IMR-90 (cell line): ENCODE measurements around the gene ATG7. TPM values are rescaled to one million over a fixed set of nuclear protein-coding genes. Genes with fewer than 3 reads are reported as not detected.

Source experiments
- ATAC-seq: fragments of 200-7000 bp; cut with Tn5 transposase; 2 replicates; pipeline ENCODE4 v1.9.1; 2020; ENCODE audit warnings: low read depth, mild to moderate bottlenecking, moderate library complexity
- BruUV-seq: library from RNA; stranded (reverse); fragments of 400-500 nt; replicated peaks from 2 replicates; lab custom pipeline; 2021; lab: Mats Ljungman, UMichigan
- CTCF ChIA-PET: fragments of 300-600 bp; formaldehyde crosslinking; extraction: SDS; loops from one replicate; lab custom pipeline; 2021; ENCODE audit warnings: antibody characterized with exemption; lab: Yijun Ruan, JAX
- POLR2A ChIA-PET: fragments of 300-600 bp; sonication (Branson Sonifier 250); formaldehyde crosslinking; loops from one replicate; lab custom pipeline; 2022; ENCODE audit warnings: antibody characterized with exemption; ENCODE audit not compliant: unreplicated experiment; lab: Charles Lee
- DNase-seq: peaks from one replicate; pipeline ENCODE4 v3.0.0; 2013
- H2AFZ ChIP-seq: replicated peaks from 2 replicates; pipeline ENCODE3; 2013; ENCODE audit warnings: low read length, mild to moderate bottlenecking; ENCODE audit not compliant: poor library complexity
- H2AK5ac ChIP-seq: 2 replicates; pipeline ENCODE4 v1.6.1; 2013; ENCODE audit warnings: low read depth, low read length, inconsistent platforms
- H2AK9ac ChIP-seq: replicated peaks from 2 replicates; pipeline ENCODE3; 2013; ENCODE audit warnings: mild to moderate bottlenecking, low read depth, low read length, moderate library complexity; ENCODE audit not compliant: poor library complexity
- H2BK120ac ChIP-seq: 2 replicates; pipeline ENCODE4 v1.6.1; 2013; ENCODE audit warnings: low read depth, low read length, inconsistent platforms
- H2BK15ac ChIP-seq: 3 replicates; pipeline ENCODE4 v1.6.1; 2013; ENCODE audit warnings: low read depth, low read length, inconsistent platforms
- H2BK20ac ChIP-seq: 2 replicates; pipeline ENCODE4 v1.6.1; 2013; ENCODE audit warnings: low read depth, mild to moderate bottlenecking, inconsistent platforms, low read length, moderate library complexity
- H2BK5ac ChIP-seq: 2 replicates; pipeline ENCODE4 v1.6.1; 2013; ENCODE audit warnings: mild to moderate bottlenecking, low read depth, low read length, inconsistent platforms; ENCODE audit not compliant: poor library complexity, severe bottlenecking
- H3K14ac ChIP-seq: replicated peaks from 2 replicates; pipeline ENCODE4 v1.6.1; 2013; ENCODE audit warnings: low read depth, low read length, inconsistent platforms
- H3K18ac ChIP-seq: 2 replicates; pipeline ENCODE4 v1.6.1; 2013; ENCODE audit warnings: low read depth, low read length, control low read depth
- H3K23ac ChIP-seq: 2 replicates; pipeline ENCODE4 v1.6.1; 2013; ENCODE audit warnings: low read depth, low read length, inconsistent platforms
- H3K27ac ChIP-seq: 2 replicates; pipeline ENCODE4 v1.5.1; 2013; ENCODE audit warnings: mild to moderate bottlenecking, control low read depth, low read length; ENCODE audit not compliant: insufficient read depth
- H3K27me3 ChIP-seq: 2 replicates; pipeline ENCODE4 v1.6.1; 2013; ENCODE audit warnings: low read length; ENCODE audit not compliant: control insufficient read depth, insufficient read depth
- H3K36me3 ChIP-seq: 2 replicates; pipeline ENCODE4 v1.6.1; 2013; ENCODE audit warnings: low read length, mixed read lengths; ENCODE audit not compliant: control insufficient read depth, insufficient read depth
- H3K4ac ChIP-seq: 2 replicates; pipeline ENCODE4 v1.6.1; 2013; ENCODE audit warnings: low read depth, low read length, inconsistent platforms
- H3K4me1 ChIP-seq: 2 replicates; pipeline ENCODE4 v1.6.1; 2013; ENCODE audit warnings: low read length, mixed read lengths; ENCODE audit not compliant: control insufficient read depth, insufficient read depth
- H3K4me2 ChIP-seq: 2 replicates; pipeline ENCODE4 v1.6.1; 2013; ENCODE audit warnings: low read depth, mild to moderate bottlenecking, control low read depth, low read length, moderate library complexity
- H3K4me3 ChIP-seq: 2 replicates; pipeline ENCODE4 v1.5.1; 2013; ENCODE audit warnings: low read depth, mild to moderate bottlenecking, control low read depth, low read length, moderate library complexity; ENCODE audit not compliant: insufficient read depth
- H3K56ac ChIP-seq: 2 replicates; pipeline ENCODE4 v1.6.1; 2013; ENCODE audit warnings: low read length, inconsistent platforms; ENCODE audit not compliant: insufficient read depth; ENCODE audit errors: extremely low read depth
- H3K79me1 ChIP-seq, 2 experiments: 2 replicates each; pipeline ENCODE4 v1.6.1; 2013; ENCODE audit warnings: low read length in 2 of 2, inconsistent platforms in 1 of 2, low read depth in 1 of 2
- H3K9ac ChIP-seq: 2 replicates; pipeline ENCODE4 v1.6.1; 2013; ENCODE audit warnings: low read depth, low read length, control low read depth
- H3K9me1 ChIP-seq: 2 replicates; pipeline ENCODE4 v1.6.1; 2013; ENCODE audit warnings: low read length, inconsistent platforms; ENCODE audit not compliant: insufficient read depth
- H3K9me3 ChIP-seq: 2 replicates; pipeline ENCODE4 v1.6.1; 2013; ENCODE audit warnings: low read length; ENCODE audit not compliant: control insufficient read depth, insufficient read depth
- H4K20me1 ChIP-seq: 2 replicates; pipeline ENCODE4 v1.6.1; 2013; ENCODE audit warnings: low read length, inconsistent platforms; ENCODE audit not compliant: insufficient read depth
- H4K5ac ChIP-seq: 2 replicates; pipeline ENCODE4 v1.6.1; 2013; ENCODE audit warnings: mild to moderate bottlenecking, low read depth, low read length, control low read depth
- H4K8ac ChIP-seq, 2 experiments: 2 replicates each; pipeline ENCODE4 v1.6.1; 2013; ENCODE audit warnings: low read depth in 2 of 2, low read length in 2 of 2, control low read depth in 1 of 2, inconsistent platforms in 1 of 2
- H4K91ac ChIP-seq: 2 replicates; pipeline ENCODE4 v1.6.1; 2013; ENCODE audit warnings: low read depth, low read length, inconsistent platforms; ENCODE audit not compliant: insufficient read depth
- BHLHE40 ChIP-seq: fragments of 150-350 bp; IDR thresholded peaks from 2 replicates; pipeline ENCODE4 v1.6.1; 2016; ENCODE audit warnings: mild to moderate bottlenecking, low read depth, low read length
- CEBPB ChIP-seq: IDR thresholded peaks from 2 replicates; pipeline ENCODE4 v1.6.1; 2012; ENCODE audit warnings: low read depth, low read length, improper control_type of control experiment
- CHD1 ChIP-seq: IDR thresholded peaks from 2 replicates; pipeline ENCODE4 v1.6.1; 2012; ENCODE audit warnings: low read depth, low read length, improper control_type of control experiment
- FOS ChIP-seq: fragments of 150-350 bp; IDR thresholded peaks from 2 replicates; pipeline ENCODE4 v1.6.1; 2016; ENCODE audit warnings: low read depth, low read length
- MAFK ChIP-seq: IDR thresholded peaks from 2 replicates; pipeline ENCODE4 v1.6.1; 2012; ENCODE audit warnings: low read depth, low read length, improper control_type of control experiment
- MAZ ChIP-seq: IDR thresholded peaks from 2 replicates; pipeline ENCODE4 v1.6.1; 2012; ENCODE audit warnings: low read depth, mild to moderate bottlenecking, low read length, improper control_type of control experiment, moderate library complexity, borderline replicate concordance
- MXI1 ChIP-seq: IDR thresholded peaks from 2 replicates; pipeline ENCODE4 v1.6.1; 2012; ENCODE audit warnings: low read depth, mild to moderate bottlenecking, low read length, moderate library complexity, borderline replicate concordance
- NFE2L2 ChIP-seq: fragments of 150-350 bp; IDR thresholded peaks from 2 replicates; pipeline ENCODE4 v1.6.1; 2016; ENCODE audit warnings: low read depth, mild to moderate bottlenecking, low read length
- POLR2A ChIP-seq: IDR thresholded peaks from 2 replicates; pipeline ENCODE4 v1.6.1; 2012; ENCODE audit warnings: mild to moderate bottlenecking, low read depth, low read length
- RAD21 ChIP-seq: IDR thresholded peaks from 2 replicates; pipeline ENCODE4 v1.6.1; 2012; ENCODE audit warnings: low read length, improper control_type of control experiment
- RCOR1 ChIP-seq: IDR thresholded peaks from 2 replicates; pipeline ENCODE4 v1.6.1; 2012; ENCODE audit warnings: mild to moderate bottlenecking, low read length, improper control_type of control experiment; ENCODE audit not compliant: insufficient replicate concordance
- RFX5 ChIP-seq: IDR thresholded peaks from 2 replicates; pipeline ENCODE4 v1.8.0; 2012; ENCODE audit warnings: low read depth, mild to moderate bottlenecking, low read length, moderate library complexity
- SMC3 ChIP-seq: fragments of 150-350 bp; IDR thresholded peaks from 2 replicates; pipeline ENCODE4 v1.6.1; 2016; ENCODE audit warnings: low read depth, mild to moderate bottlenecking, antibody characterized with exemption, low read length, moderate library complexity
- WGBS, 2 experiments: methylation state at CpG; one replicate each; pipeline versions ENCODE4 v1.1.5 to v1.1.7; 2013; ENCODE audit warnings: missing lambda C conversion rate in 2 of 2; ENCODE audit not compliant: insufficient read length in 1 of 2; ENCODE audit errors: extremely low coverage in 2 of 2; 5-methylcytosine and 5-hydroxymethylcytosine counted together
- dilution Hi-C: fragments of 300-500 bp; cut with HindIII; formaldehyde crosslinking; loops from one replicate; pipeline ENCODE4 v1.14.3; 2018; ENCODE audit warnings: low sequenced_read_pairs; ENCODE audit not compliant: unreplicated experiment
- in situ Hi-C: fragments of 300-500 bp; cut with MboI; formaldehyde crosslinking; loops from 3 replicates; pipeline ENCODE4 v1.14.3; 2019; ENCODE audit warnings: low sequenced_read_pairs, inconsistent platforms, mixed read lengths
- intact Hi-C: fragments of 100-400 bp; cut with micrococcal nuclease; formaldehyde crosslinking; loops from 2 replicates; pipeline ENCODE4 v1.10.0; 2022
- polyA plus RNA-seq, 3 experiments: library from polyadenylated mRNA; depleted of rRNA; stranded (reverse); fragments of >200 nt; gene quantifications; 2 replicates each; pipeline ENCODE4 v1.2.3, GENCODE V29; 2012; ENCODE audit warnings: low replicate concordance in 1 of 3
- total RNA-seq: library from RNA; depleted of rRNA; stranded (reverse); fragments of >200 nt; gene quantifications from 2 replicates; pipeline ENCODE4 v1.2.3, GENCODE V29; 2012
- TF ChIP-seq, protein P1 (sequence below): fragments of 150-350 bp; IDR thresholded peaks from 2 replicates; pipeline ENCODE4 v1.6.1; 2017; ENCODE audit warnings: mild to moderate bottlenecking, antibody characterized with exemption, low read length, low read depth
- TF ChIP-seq, protein P2 (sequence below): conservative IDR thresholded peaks from 2 replicates; pipeline ENCODE4 v1.5.1; 2012; ENCODE audit warnings: mild to moderate bottlenecking, low read depth, low read length, improper control_type of control experiment
- TF ChIP-seq, protein P3 (sequence below): fragments of 150-350 bp; IDR thresholded peaks from 2 replicates; pipeline ENCODE4 v1.6.1; 2016; ENCODE audit warnings: low read depth, mild to moderate bottlenecking, low read length, moderate library complexity, borderline replicate concordance

The ATG7 gene
- total and polyA plus RNA-seq, 2 of the 4 experiments (the other 2 are of a cell fraction) = 15.6 to 51.4 TPM

DNA sequence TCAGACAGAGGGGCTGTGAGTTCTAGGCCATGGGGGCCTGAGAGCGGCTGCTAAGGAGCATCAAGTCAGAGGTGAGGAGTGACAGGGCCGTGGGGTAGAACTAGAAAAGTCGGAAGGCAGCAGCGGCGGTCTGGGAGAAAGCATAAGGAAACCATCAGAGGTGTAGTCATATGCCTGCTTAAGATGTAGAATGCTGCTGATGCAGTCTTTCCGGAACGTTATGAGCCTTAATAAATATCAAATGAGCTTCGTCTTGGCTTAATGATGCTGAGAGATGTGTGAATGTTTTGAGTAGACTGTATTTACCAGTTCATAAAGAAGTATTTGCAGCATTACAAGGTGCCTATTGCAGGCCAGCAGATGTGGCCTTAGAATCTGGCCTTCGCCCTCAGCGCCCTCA is 15.2 kb downstream of the ATG7 start:
- H2AK5ac ChIP-seq = peak overlapping the region; percentile 79
- no peak for TF ChIP-seq SMC3
- TF ChIP-seq, protein P1, sequence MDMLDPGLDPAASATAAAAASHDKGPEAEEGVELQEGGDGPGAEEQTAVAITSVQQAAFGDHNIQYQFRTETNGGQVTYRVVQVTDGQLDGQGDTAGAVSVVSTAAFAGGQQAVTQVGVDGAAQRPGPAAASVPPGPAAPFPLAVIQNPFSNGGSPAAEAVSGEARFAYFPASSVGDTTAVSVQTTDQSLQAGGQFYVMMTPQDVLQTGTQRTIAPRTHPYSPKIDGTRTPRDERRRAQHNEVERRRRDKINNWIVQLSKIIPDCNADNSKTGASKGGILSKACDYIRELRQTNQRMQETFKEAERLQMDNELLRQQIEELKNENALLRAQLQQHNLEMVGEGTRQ = no peak
- TF ChIP-seq MAZ = no peak
- TF ChIP-seq, protein P2, sequence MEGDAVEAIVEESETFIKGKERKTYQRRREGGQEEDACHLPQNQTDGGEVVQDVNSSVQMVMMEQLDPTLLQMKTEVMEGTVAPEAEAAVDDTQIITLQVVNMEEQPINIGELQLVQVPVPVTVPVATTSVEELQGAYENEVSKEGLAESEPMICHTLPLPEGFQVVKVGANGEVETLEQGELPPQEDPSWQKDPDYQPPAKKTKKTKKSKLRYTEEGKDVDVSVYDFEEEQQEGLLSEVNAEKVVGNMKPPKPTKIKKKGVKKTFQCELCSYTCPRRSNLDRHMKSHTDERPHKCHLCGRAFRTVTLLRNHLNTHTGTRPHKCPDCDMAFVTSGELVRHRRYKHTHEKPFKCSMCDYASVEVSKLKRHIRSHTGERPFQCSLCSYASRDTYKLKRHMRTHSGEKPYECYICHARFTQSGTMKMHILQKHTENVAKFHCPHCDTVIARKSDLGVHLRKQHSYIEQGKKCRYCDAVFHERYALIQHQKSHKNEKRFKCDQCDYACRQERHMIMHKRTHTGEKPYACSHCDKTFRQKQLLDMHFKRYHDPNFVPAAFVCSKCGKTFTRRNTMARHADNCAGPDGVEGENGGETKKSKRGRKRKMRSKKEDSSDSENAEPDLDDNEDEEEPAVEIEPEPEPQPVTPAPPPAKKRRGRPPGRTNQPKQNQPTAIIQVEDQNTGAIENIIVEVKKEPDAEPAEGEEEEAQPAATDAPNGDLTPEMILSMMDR = no peak
- no peak for TF ChIP-seq BHLHE40
- TF ChIP-seq NFE2L2 = no peak
- TF ChIP-seq CHD1 = no peak
- TF ChIP-seq RFX5 = no peak
- TF ChIP-seq RAD21 = no peak
- TF ChIP-seq, protein P3, sequence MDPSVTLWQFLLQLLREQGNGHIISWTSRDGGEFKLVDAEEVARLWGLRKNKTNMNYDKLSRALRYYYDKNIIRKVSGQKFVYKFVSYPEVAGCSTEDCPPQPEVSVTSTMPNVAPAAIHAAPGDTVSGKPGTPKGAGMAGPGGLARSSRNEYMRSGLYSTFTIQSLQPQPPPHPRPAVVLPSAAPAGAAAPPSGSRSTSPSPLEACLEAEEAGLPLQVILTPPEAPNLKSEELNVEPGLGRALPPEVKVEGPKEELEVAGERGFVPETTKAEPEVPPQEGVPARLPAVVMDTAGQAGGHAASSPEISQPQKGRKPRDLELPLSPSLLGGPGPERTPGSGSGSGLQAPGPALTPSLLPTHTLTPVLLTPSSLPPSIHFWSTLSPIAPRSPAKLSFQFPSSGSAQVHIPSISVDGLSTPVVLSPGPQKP = no peak
- no peak for TF ChIP-seq MAFK
- TF ChIP-seq CEBPB = no peak
- no peak for TF ChIP-seq FOS
- TF ChIP-seq RCOR1 = no peak
- no peak for TF ChIP-seq MXI1
- no peak for TF ChIP-seq POLR2A
- peak overlapping the region; percentile 77; the same call in 1 of the 2 replicates for H2BK20ac ChIP-seq
- H4K91ac ChIP-seq = peak overlapping the region; percentile 81
- H3K9me3 ChIP-seq = no peaks in the 10 kb centered on the region
- ATAC-seq (no peak), DNase-seq (no peak)
- no peak overlapping the region for H2AFZ ChIP-seq
- H3K14ac ChIP-seq = peak overlapping the region; percentile 77
- ChIA-PET CTCF (no interaction called here), POLR2A (interaction anchor here (2.7 kb wide), 1 partner anchor 9 kb away, joined by 12 read pairs; no protein-coding TSS in a partner anchor)
- no peaks in the 10 kb centered on the region; the same call in 1 of the 2 replicates for H3K36me3 ChIP-seq
- dilution Hi-C loops (no loop called here), in situ Hi-C loops (no loop called here), intact Hi-C loops (no loop called here)
- peak overlapping the region; percentile 23 to 74; a peak in 3 of 4 replicates for H4K8ac ChIP-seq
- no TSS peak for BruUV-seq
- H4K5ac ChIP-seq = peak overlapping the region; percentile 70
- peak overlapping the region; percentile 96 for H3K27ac ChIP-seq
- H3K18ac ChIP-seq = peak overlapping the region; percentile 89
- peak overlapping the region; percentile 94 for H2BK15ac ChIP-seq
- H3K4ac ChIP-seq = peak overlapping the region; percentile 87
- no peak overlapping the region for H3K4me3 ChIP-seq
- H3K9ac ChIP-seq = peak overlapping the region; percentile 78
- peak overlapping the region; percentile 99 for H2BK5ac ChIP-seq
- H3K27me3 ChIP-seq = no peaks in the 10 kb centered on the region
- H3K4me2 ChIP-seq = peak overlapping the region; percentile 25; the same call in 1 of the 2 replicates
- H3K23ac ChIP-seq = peak overlapping the region; percentile 61
- H2BK120ac ChIP-seq = peak overlapping the region; percentile 88
- H2AK9ac ChIP-seq = no peak overlapping the region
- WGBS, 2 experiments = 83% methylated on average over 1 of the region's 10 CpGs; no CpG with 5 or more reads in 1 of the 2 experiments
- H3K9me1 ChIP-seq = peaks cover 36% of the 10 kb centered on the region
- H3K79me1 ChIP-seq = peaks cover 36 to 63% of the 10 kb centered on the region in 2 experiments
- H4K20me1 ChIP-seq = no peaks in the 10 kb centered on the region; the same call in 1 of the 2 replicates
- H3K4me1 ChIP-seq = peaks cover 34% of the 10 kb centered on the region
- peak overlapping the region; percentile 89; the same call in 1 of the 2 replicates for H3K56ac ChIP-seq
